GM21825 (cell line): Measurements from ENCODE around the gene ANKRD9.

ENCODE experiments used
- ATAC-seq: cut with Tn5 transposase; IDR thresholded peaks from one replicate; pipeline ENCODE4 v1.9.1; 2021; ENCODE audit warnings: mild to moderate bottlenecking, moderate library complexity; ENCODE audit not compliant: unreplicated experiment

The ANKRD9 gene

GRCh38 chr14:102479107-102479506 is 30.5 kb downstream of the ANKRD9 start:
- ATAC-seq: no peak

- no peak for ATAC-seq
Measured at GRCh38 chr14:102474934-102475333, 34.6 kb downstream of the ANKRD9 start.

GRCh38 chr14:102473559-102473958 is 36.0 kb downstream of the ANKRD9 start:
- ATAC-seq: no peak

- ATAC-seq: no peak
Measured at GRCh38 chr14:102472791-102473150, 36.8 kb downstream of the ANKRD9 start.

- ATAC-seq: no peak
Measured at GRCh38 chr14:102471921-102472790, 37.4 kb downstream of the ANKRD9 start.

GRCh38 chr14:102469261-102469660 is 40.3 kb downstream of the ANKRD9 start:
- ATAC-seq: no peak

- no peak for ATAC-seq
Measured at GRCh38 chr14:102464846-102465341, 44.7 kb downstream of the ANKRD9 start.

- no peak for ATAC-seq
Measured at GRCh38 chr14:102464006-102464405, 45.6 kb downstream of the ANKRD9 start.

GRCh38 chr14:102462391-102462790 is 47.2 kb downstream of the ANKRD9 start:
- no peak for ATAC-seq

GRCh38 chr14:102461490-102462338 is 47.9 kb downstream of the ANKRD9 start:
- ATAC-seq: no peak

- no peak for ATAC-seq
Measured at GRCh38 chr14:102457509-102457908, 52.1 kb downstream of the ANKRD9 start.

GRCh38 chr14:102454711-102455110 is 54.9 kb downstream of the ANKRD9 start:
- ATAC-seq: no peak

GRCh38 chr14:102452302-102452701 is 57.3 kb downstream of the ANKRD9 start:
- no peak for ATAC-seq
